Upper lobe of right lung (tissue), 1 donor: Measurements from ENCODE around the gene POLR2C. TPM values are rescaled to one million over a fixed set of nuclear protein-coding genes. Genes with fewer than 3 reads are reported as not detected.

Source experiments
- ATAC-seq: fragments of 200-7000 bp; cut with Tn5 transposase; one replicate; pipeline ENCODE4 v1.9.1; 2020; ENCODE audit warnings: mild to moderate bottlenecking, moderate library complexity
- DNase-seq: peaks from one replicate; pipeline ENCODE4 v3.0.0-alpha.2; 2020
- H3K27ac ChIP-seq: fragments of 200-600 bp; one replicate; pipeline ENCODE4 v1.8.0; 2022
- H3K27me3 ChIP-seq: fragments of 200-600 bp; one replicate; pipeline ENCODE4 v1.8.0; 2022; ENCODE audit warnings: mild to moderate bottlenecking
- H3K36me3 ChIP-seq: fragments of 200-600 bp; one replicate; pipeline ENCODE4 v1.8.0; 2022
- H3K4me1 ChIP-seq: fragments of 200-600 bp; one replicate; pipeline ENCODE4 v1.8.0; 2022
- H3K4me3 ChIP-seq: fragments of 200-600 bp; one replicate; pipeline ENCODE4 v1.8.0; 2022; ENCODE audit warnings: mild to moderate bottlenecking
- H3K9me3 ChIP-seq: fragments of 200-600 bp; one replicate; pipeline ENCODE4 v1.8.0; 2022
- intact Hi-C: fragments of 100-400 bp; cut with DNase I; formaldehyde crosslinking; loops from one replicate; pipeline ENCODE4 v1.11.0; 2022
- total RNA-seq: library from RNA; stranded (reverse); fragmentation: NEBNext Ultra II Directional; extraction: Animal tissue kit (Norgen Biotek cat#: 25700); gene quantifications from one replicate; pipeline ENCODE4 v1.2.1, GENCODE V29; 2021
- TF ChIP-seq, protein P1 (sequence below): fragments of 200-600 bp; IDR thresholded peaks from one replicate; pipeline ENCODE4 v1.8.0; 2022; ENCODE audit warnings: antibody characterized with exemption
- donor health status: DM: no; HTN: yes; CAD: no; lungs with severe emphysema.

Gene POLR2C
- total RNA-seq, 1 donor from 2014 or later, result 85.1 TPM

DNA sequence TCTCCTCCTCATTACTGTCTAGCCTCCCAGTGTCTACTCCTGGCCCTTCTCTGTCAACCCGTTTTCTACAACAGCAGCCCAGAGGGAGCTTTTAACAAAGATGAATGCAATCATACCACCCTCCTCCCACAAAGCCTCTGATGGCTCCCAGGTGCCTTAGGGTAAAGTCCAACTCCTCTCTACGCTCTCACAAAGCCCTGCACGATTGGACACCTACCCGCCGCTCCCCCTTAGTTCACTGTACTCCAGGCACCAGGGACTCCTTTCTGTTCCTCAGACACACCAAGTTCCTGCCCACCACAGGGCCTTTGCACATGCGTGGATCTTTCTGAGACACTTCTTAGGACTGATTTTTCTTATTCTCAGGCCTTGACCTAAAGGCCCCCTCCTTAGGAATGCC is 56.4 kb downstream of the POLR2C start:
- ATAC-seq (no peak), DNase-seq (no peak)
- no peaks in the 10 kb centered on the region for H3K27me3 ChIP-seq
- no peak overlapping the region for H3K4me3 ChIP-seq
- H3K4me1 ChIP-seq, result peaks cover 19% of the 10 kb centered on the region
- H3K9me3 ChIP-seq, result no peaks in the 10 kb centered on the region
- intact Hi-C loops, result loop anchor here (5.0 kb wide), 1 partner anchor 42 kb away; no protein-coding TSS in a partner anchor
- no peak overlapping the region for H3K27ac ChIP-seq
- TF ChIP-seq, protein P1, sequence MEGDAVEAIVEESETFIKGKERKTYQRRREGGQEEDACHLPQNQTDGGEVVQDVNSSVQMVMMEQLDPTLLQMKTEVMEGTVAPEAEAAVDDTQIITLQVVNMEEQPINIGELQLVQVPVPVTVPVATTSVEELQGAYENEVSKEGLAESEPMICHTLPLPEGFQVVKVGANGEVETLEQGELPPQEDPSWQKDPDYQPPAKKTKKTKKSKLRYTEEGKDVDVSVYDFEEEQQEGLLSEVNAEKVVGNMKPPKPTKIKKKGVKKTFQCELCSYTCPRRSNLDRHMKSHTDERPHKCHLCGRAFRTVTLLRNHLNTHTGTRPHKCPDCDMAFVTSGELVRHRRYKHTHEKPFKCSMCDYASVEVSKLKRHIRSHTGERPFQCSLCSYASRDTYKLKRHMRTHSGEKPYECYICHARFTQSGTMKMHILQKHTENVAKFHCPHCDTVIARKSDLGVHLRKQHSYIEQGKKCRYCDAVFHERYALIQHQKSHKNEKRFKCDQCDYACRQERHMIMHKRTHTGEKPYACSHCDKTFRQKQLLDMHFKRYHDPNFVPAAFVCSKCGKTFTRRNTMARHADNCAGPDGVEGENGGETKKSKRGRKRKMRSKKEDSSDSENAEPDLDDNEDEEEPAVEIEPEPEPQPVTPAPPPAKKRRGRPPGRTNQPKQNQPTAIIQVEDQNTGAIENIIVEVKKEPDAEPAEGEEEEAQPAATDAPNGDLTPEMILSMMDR, result no peak
- no peaks in the 10 kb centered on the region for H3K36me3 ChIP-seq

GRCh38 chr16:57519796-57520360 is 57.4 kb downstream of the POLR2C start:
- Histone ChIP-seq H3K4me1 (peaks cover 11% of the 10 kb centered on the region), H3K36me3 (no peaks in the 10 kb centered on the region), H3K9me3 (no peaks in the 10 kb centered on the region), H3K27ac (no peak overlapping the region), H3K27me3 (no peaks in the 10 kb centered on the region), H3K4me3 (no peak overlapping the region)
- intact Hi-C loops, result loop anchor here (5.0 kb wide), 1 partner anchor 43 kb away; no protein-coding TSS in a partner anchor
- TF ChIP-seq, protein P1, result peak; percentile 98
- ATAC-seq, result peak; percentile 88
- peak; percentile 89 for DNase-seq

Other genes with a start within 250 kb of the POLR2C start
- 60.0 TPM for gene ARL2BP, start 217.4 kb upstream of the POLR2C start, total RNA-seq
- 104 TPM for gene PLLP, start 178.0 kb upstream of the POLR2C start, total RNA-seq
- gene CCL22, start 103.9 kb upstream of the POLR2C start, total RNA-seq, result 3.8 TPM
- 47.5 TPM for gene CX3CL1, start 90.2 kb upstream of the POLR2C start, total RNA-seq
- gene CCL17, start 57.9 kb upstream of the POLR2C start, total RNA-seq, result 15.5 TPM
- 31.2 TPM for gene CIAPIN1, start 15.3 kb upstream of the POLR2C start, total RNA-seq
- 35.2 TPM for gene COQ9, start 15.2 kb upstream of the POLR2C start, total RNA-seq
- gene DOK4, start 23.8 kb downstream of the POLR2C start, total RNA-seq, result 55.1 TPM
- 11.3 TPM for gene CCDC102A, start 73.9 kb downstream of the POLR2C start, total RNA-seq
- gene ADGRG5, start 80.0 kb downstream of the POLR2C start, total RNA-seq, result 1.9 TPM
- 66.9 TPM for gene ADGRG1, start 166.0 kb downstream of the POLR2C start, total RNA-seq
- gene ADGRG3, start 205.6 kb downstream of the POLR2C start, total RNA-seq, result 5.8 TPM
- gene DRC7, start 232.1 kb downstream of the POLR2C start, total RNA-seq, result not detected